Stimulated activated CD4-positive, alpha-beta T cell treated with anti-CD3 and anti-CD28 coated beads, TNF-alpha, amount 100 ng/mL, for 4 hours (primary cell): ENCODE results near the gene SPTLC1.
"Not testable (repeated sequence)": the region's sequence is repeated elsewhere in the genome, so short reads cannot be mapped to it uniquely, and the experiment has no call there.

Experiments
- DNase-seq, 3 experiments: peaks; one replicate each; pipeline ENCODE4 v3.0.0-alpha.2; 2020; ENCODE audit warnings: low read depth in 3 of 3

SPTLC1 gene

GRCh38 chr9:92033307-92033706, 81.9 kb downstream of the SPTLC1 start:
- no peak for DNase-seq

GRCh38 chr9:92032891-92033290, 82.3 kb downstream of the SPTLC1 start:
- DNase-seq = no peak

GRCh38 chr9:92030367-92030766, 84.8 kb downstream of the SPTLC1 start:
- no peak for DNase-seq

GRCh38 chr9:92029553-92029952, 85.7 kb downstream of the SPTLC1 start:
- DNase-seq = no peak

GRCh38 chr9:92026206-92027002, 88.8 kb downstream of the SPTLC1 start:
- no peak for DNase-seq

- DNase-seq = not testable (repeated sequence)
Measured at GRCh38 chr9:92021785-92022541, 93.2 kb downstream of the SPTLC1 start.

- DNase-seq = no peak
Measured at GRCh38 chr9:92019658-92020057, 95.6 kb downstream of the SPTLC1 start.

- DNase-seq = no peak
Measured at GRCh38 chr9:92010705-92011536, 104.3 kb downstream of the SPTLC1 start.

- not testable (repeated sequence) for DNase-seq
Measured at GRCh38 chr9:92010253-92010652, 105.0 kb downstream of the SPTLC1 start.

GRCh38 chr9:92008041-92008440, 107.2 kb downstream of the SPTLC1 start:
- DNase-seq = no peak

- no peak for DNase-seq
Measured at GRCh38 chr9:92004045-92004392, 111.2 kb downstream of the SPTLC1 start.

- no peak for DNase-seq
Measured at GRCh38 chr9:92003308-92004044, 111.7 kb downstream of the SPTLC1 start.

GRCh38 chr9:92001948-92002347, 113.3 kb downstream of the SPTLC1 start:
- DNase-seq = not testable (repeated sequence)

- DNase-seq = no peak
Measured at GRCh38 chr9:92001244-92001643, 114.0 kb downstream of the SPTLC1 start.

GRCh38 chr9:91995000-91995655, 120.1 kb downstream of the SPTLC1 start:
- DNase-seq = no peak

- no peak for DNase-seq
Measured at GRCh38 chr9:91994422-91994821, 120.8 kb downstream of the SPTLC1 start.

- DNase-seq = no peak
Measured at GRCh38 chr9:91992461-91993041, 122.7 kb downstream of the SPTLC1 start.

GRCh38 chr9:91991721-91992341, 123.4 kb downstream of the SPTLC1 start:
- no peak for DNase-seq

- no peak for DNase-seq
Measured at GRCh38 chr9:91986248-91986647, 129.0 kb downstream of the SPTLC1 start.

- no peak for DNase-seq
Measured at GRCh38 chr9:91985692-91986091, 129.5 kb downstream of the SPTLC1 start.
